ENCODE data around the gene AGL. TPM values are rescaled to one million over a fixed set of nuclear protein-coding genes. Genes with fewer than 3 reads are reported as not detected.

Gene AGL
- total RNA-seq, 4 donors from 2014 or later, result 9.1 to 18.5 (median 12.8) TPM

GRCh38 chr1:99906535-99906934, 56.4 kb downstream of the AGL start:
- TF ChIP-seq CTCF (IDR thresholded peaks at IDR 0.05), result no peak
- no peak for TF ChIP-seq POLR2A (IDR thresholded peaks at IDR 0.05)

GRCh38 chr1:99917214-99917613, 67.1 kb downstream of the AGL start:
- peaks cover 0 to 19% (median 0%) of the 10 kb centered on the region in 3 donors for H3K36me3 ChIP-seq
- TF ChIP-seq POLR2A (IDR thresholded peaks at IDR 0.05) (no peak), CTCF (IDR thresholded peaks at IDR 0.05) (no peak)
- DNase-seq, result no peak
- H3K4me1 ChIP-seq, result no peaks in the 10 kb centered on the region
- no peaks in the 10 kb centered on the region for H3K27me3 ChIP-seq
- no peak overlapping the region for H3K4me3 ChIP-seq
- H3K9me3 ChIP-seq, result no peaks in the 10 kb centered on the region
- no peak overlapping the region for H3K27ac ChIP-seq

More at GRCh38 chr1:99906535-99906934, 56.4 kb downstream of the AGL start:
- H3K4me1 ChIP-seq, result no peaks in the 10 kb centered on the region
- H3K4me3 ChIP-seq, result no peak overlapping the region
- H3K36me3 ChIP-seq, result peaks cover 0 to 33% (median 0%) of the 10 kb centered on the region in 3 donors
- no peak for DNase-seq
- H3K9me3 ChIP-seq, result no peaks in the 10 kb centered on the region
- no peak overlapping the region for H3K27ac ChIP-seq
- H3K27me3 ChIP-seq, result no peaks in the 10 kb centered on the region

GRCh38 chr1:99919220-99919619, 69.1 kb downstream of the AGL start:
- Histone ChIP-seq H3K36me3 (peaks cover 0 to under 1% (median 0%) of the 10 kb centered on the region in 3 donors), H3K27ac (no peak overlapping the region), H3K9me3 (no peaks in the 10 kb centered on the region), H3K27me3 (no peaks in the 10 kb centered on the region), H3K4me1 (no peaks in the 10 kb centered on the region), H3K4me3 (no peak overlapping the region)
- no peak for DNase-seq
- TF ChIP-seq POLR2A (IDR thresholded peaks at IDR 0.05) (no peak), CTCF (IDR thresholded peaks at IDR 0.05) (no peak)

GRCh38 chr1:99934801-99935200, 84.6 kb downstream of the AGL start:
- Histone ChIP-seq H3K27ac (no peak overlapping the region), H3K4me3 (no peak overlapping the region), H3K36me3 (no peaks in the 10 kb centered on the region), H3K27me3 (no peaks in the 10 kb centered on the region), H3K9me3 (no peaks in the 10 kb centered on the region), H3K4me1 (no peaks in the 10 kb centered on the region)
- DNase-seq, result no peak
- TF ChIP-seq CTCF (IDR thresholded peaks at IDR 0.05) (no peak), POLR2A (IDR thresholded peaks at IDR 0.05) (no peak)

GRCh38 chr1:99935534-99935933, 85.4 kb downstream of the AGL start:
- no peak overlapping the region for H3K27ac ChIP-seq
- H3K4me1 ChIP-seq, result no peaks in the 10 kb centered on the region
- no peaks in the 10 kb centered on the region for H3K36me3 ChIP-seq
- no peaks in the 10 kb centered on the region for H3K27me3 ChIP-seq
- H3K9me3 ChIP-seq, result no peaks in the 10 kb centered on the region
- no peak overlapping the region for H3K4me3 ChIP-seq
- no peak for DNase-seq
- no peak for TF ChIP-seq CTCF (IDR thresholded peaks at IDR 0.05)
- TF ChIP-seq POLR2A (IDR thresholded peaks at IDR 0.05), result no peak

- Histone ChIP-seq H3K27ac (no peak overlapping the region), H3K27me3 (no peaks in the 10 kb centered on the region), H3K4me1 (no peaks in the 10 kb centered on the region), H3K4me3 (no peak overlapping the region), H3K36me3 (no peaks in the 10 kb centered on the region), H3K9me3 (no peaks in the 10 kb centered on the region)
- DNase-seq, result no peak
- no peak for TF ChIP-seq POLR2A (IDR thresholded peaks at IDR 0.05)
These were observed 85.9 kb downstream of the AGL start for GRCh38 chr1:99936071-99936470.

Measured in Peyer's patch (tissue), 4 donors.